ENCODE results near the gene GRID2.

GRID2 gene

DNA sequence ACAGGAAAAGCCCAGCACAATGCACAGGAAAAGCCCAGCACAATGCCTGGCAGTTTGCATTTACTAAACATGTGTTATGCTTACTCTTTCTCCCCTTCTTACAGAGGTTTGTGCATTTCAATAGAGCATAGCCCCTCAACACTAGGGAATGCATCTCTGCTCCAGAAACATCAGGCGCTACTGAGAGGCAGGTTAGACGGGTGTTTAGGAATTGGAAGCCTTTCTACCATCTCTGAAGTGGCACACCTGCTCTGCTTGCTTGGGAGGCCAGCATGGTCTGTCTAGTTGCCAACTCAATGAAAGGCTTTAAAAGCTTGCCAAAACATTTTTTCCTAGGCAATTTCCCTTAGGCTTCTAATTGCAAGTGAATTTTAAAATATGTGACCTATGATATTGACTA lies 55.7 kb downstream of the GRID2 start:
- TF ChIP-seq FOXP2 (optimal IDR thresholded peaks at IDR 0.05; ENCODE audit: borderline replicate concordance, extremely low read depth, extremely low read length, insufficient read depth) (no peak), POLR2AphosphoS5 (IDR thresholded peaks at IDR 0.05; ENCODE audit: low read depth, low read length) (no peak), REST (IDR thresholded peaks at IDR 0.05; ENCODE audit: insufficient read depth in 1 of 2, low read depth in 2 of 2, low read length in 2 of 2) (no peak), SIN3A (IDR thresholded peaks at IDR 0.05; ENCODE audit: borderline replicate concordance, insufficient read depth, low read length) (no peak), TAF1 (IDR thresholded peaks at IDR 0.05; ENCODE audit: borderline replicate concordance, insufficient read depth, low read length) (no peak)

GRCh38 chr4:92362028-92362427 lies 58.3 kb downstream of the GRID2 start:
- no peak for TF ChIP-seq SIN3A (IDR thresholded peaks at IDR 0.05; ENCODE audit: borderline replicate concordance, insufficient read depth, low read length)
- no peak for TF ChIP-seq TAF1 (IDR thresholded peaks at IDR 0.05; ENCODE audit: borderline replicate concordance, insufficient read depth, low read length)
- no peak for TF ChIP-seq FOXP2 (optimal IDR thresholded peaks at IDR 0.05; ENCODE audit: borderline replicate concordance, extremely low read depth, extremely low read length, insufficient read depth)
- no peak for TF ChIP-seq REST (IDR thresholded peaks at IDR 0.05; ENCODE audit: insufficient read depth in 1 of 2, low read depth in 2 of 2, low read length in 2 of 2)
- TF ChIP-seq POLR2AphosphoS5 (IDR thresholded peaks at IDR 0.05; ENCODE audit: low read depth, low read length): no peak

- TF ChIP-seq TAF1 (IDR thresholded peaks at IDR 0.05; ENCODE audit: borderline replicate concordance, insufficient read depth, low read length) (no peak), SIN3A (IDR thresholded peaks at IDR 0.05; ENCODE audit: borderline replicate concordance, insufficient read depth, low read length) (no peak), POLR2AphosphoS5 (IDR thresholded peaks at IDR 0.05; ENCODE audit: low read depth, low read length) (no peak), REST (IDR thresholded peaks at IDR 0.05; ENCODE audit: insufficient read depth in 1 of 2, low read depth in 2 of 2, low read length in 2 of 2) (no peak), FOXP2 (optimal IDR thresholded peaks at IDR 0.05; ENCODE audit: borderline replicate concordance, extremely low read depth, extremely low read length, insufficient read depth) (no peak)
Measured at GRCh38 chr4:92368653-92369052, 64.9 kb downstream of the GRID2 start.

GRCh38 chr4:92381616-92382015 lies 77.8 kb downstream of the GRID2 start:
- no peak for TF ChIP-seq FOXP2 (optimal IDR thresholded peaks at IDR 0.05; ENCODE audit: borderline replicate concordance, extremely low read depth, extremely low read length, insufficient read depth)
- TF ChIP-seq SIN3A (IDR thresholded peaks at IDR 0.05; ENCODE audit: borderline replicate concordance, insufficient read depth, low read length): no peak
- no peak for TF ChIP-seq TAF1 (IDR thresholded peaks at IDR 0.05; ENCODE audit: borderline replicate concordance, insufficient read depth, low read length)

DNA sequence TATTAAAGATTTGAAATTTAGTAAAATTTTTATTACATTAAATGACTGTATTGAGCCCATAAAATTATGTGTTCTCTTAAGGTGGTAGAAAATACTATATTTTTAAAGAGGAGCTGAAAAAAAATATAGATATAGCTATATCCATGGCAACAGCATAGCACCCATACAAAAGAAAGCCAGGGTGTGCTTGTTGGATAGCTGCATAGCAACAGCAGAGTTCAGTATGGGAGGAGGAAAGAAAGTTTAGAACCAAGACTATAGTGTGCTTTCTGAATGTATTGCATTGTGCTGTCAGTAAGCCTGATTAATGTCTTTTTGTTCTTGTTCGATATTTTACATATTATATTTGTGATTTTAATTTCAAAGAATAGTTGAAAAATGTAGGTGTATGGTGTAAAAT lies 78.4 kb downstream of the GRID2 start:
- TF ChIP-seq SIN3A (IDR thresholded peaks at IDR 0.05; ENCODE audit: borderline replicate concordance, insufficient read depth, low read length): no peak
- TF ChIP-seq FOXP2 (optimal IDR thresholded peaks at IDR 0.05; ENCODE audit: borderline replicate concordance, extremely low read depth, extremely low read length, insufficient read depth): no peak
- no peak for TF ChIP-seq REST (IDR thresholded peaks at IDR 0.05; ENCODE audit: insufficient read depth in 1 of 2, low read depth in 2 of 2, low read length in 2 of 2)
- no peak for TF ChIP-seq TAF1 (IDR thresholded peaks at IDR 0.05; ENCODE audit: borderline replicate concordance, insufficient read depth, low read length)
- no peak for TF ChIP-seq POLR2AphosphoS5 (IDR thresholded peaks at IDR 0.05; ENCODE audit: low read depth, low read length)
